Hematopoietic multipotent progenitor cell treated with erythropoietin and hydrocortisone succinate and interleukin-3 and kit ligand, for 6 days (in vitro differentiated cells): Measurements from ENCODE around the gene ZSWIM6.
"Not testable (repeated sequence)": the region's sequence is repeated elsewhere in the genome, so short reads cannot be mapped to it uniquely, and the experiment has no call there.

Experiments
- DNase-seq: peaks from one replicate; pipeline ENCODE4 v3.0.0-alpha.2; 2015

Gene ZSWIM6

GRCh38 chr5:61366497-61367240, 34.6 kb downstream of the ZSWIM6 start:
- DNase-seq, result no peak

GRCh38 chr5:61370506-61370905, 38.4 kb downstream of the ZSWIM6 start:
- no peak for DNase-seq

DNA sequence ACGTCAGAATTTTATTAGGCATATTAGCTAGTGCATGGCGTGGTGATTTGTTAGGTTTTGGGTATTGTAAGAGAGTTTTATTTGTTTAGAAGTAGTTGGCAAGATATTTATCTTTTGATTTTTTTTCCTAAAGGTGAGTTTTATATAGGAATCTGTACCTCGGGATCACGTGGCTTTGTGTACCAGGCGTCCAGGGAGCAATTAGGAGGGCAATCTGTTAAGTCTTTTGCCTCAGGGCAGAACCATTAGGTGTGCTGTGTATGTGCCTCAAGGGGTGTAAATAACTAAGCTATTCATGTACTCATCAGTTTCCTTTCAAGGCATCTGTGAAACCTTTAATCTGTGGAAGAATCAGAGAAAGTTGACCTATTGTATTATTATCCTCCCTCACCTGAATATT, 39.4 kb downstream of the ZSWIM6 start:
- DNase-seq, result no peak

GRCh38 chr5:61379677-61380076, 47.6 kb downstream of the ZSWIM6 start:
- DNase-seq, result no peak

DNA sequence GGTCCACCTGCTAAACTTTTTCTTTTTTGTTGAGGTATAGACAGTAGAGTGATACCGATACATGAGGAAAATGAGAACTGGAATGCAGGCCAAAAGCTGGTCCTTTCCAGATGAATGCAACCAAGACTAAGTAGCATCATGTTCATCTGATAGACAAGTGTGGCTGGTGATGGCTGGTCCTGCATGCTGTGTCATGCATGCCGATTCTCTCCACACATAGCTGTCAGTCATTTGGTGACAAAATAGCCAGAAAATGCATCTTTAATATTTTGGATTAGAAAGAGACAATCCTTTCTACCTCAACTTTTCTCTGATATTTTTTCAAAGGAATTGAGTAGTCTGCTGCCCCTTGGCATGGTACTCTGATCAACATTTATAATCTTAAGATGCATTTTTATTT, 49.9 kb downstream of the ZSWIM6 start:
- no peak for DNase-seq

GRCh38 chr5:61385627-61386026, 53.6 kb downstream of the ZSWIM6 start:
- DNase-seq, result no peak

- no peak for DNase-seq
Measured at GRCh38 chr5:61386045-61386800, 54.2 kb downstream of the ZSWIM6 start.

DNA sequence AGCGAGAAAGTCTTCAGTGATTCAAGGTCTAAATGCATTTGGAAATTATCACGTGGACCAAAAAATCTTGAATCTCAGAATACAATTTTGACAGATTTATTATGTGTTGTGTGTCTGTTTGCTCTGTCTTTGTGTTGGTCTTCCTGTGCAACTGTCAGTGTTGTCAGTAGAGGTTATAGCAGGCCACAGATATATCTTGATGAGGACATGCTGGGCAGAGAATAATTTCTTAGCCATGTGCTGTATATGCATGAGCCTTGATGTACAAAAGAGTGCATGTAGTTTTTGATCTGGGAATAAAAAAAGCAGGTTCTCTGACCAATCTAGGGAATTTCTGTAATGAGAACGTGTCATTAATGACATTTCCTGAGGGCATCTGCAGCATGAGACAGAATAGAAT, 57.6 kb downstream of the ZSWIM6 start:
- no peak for DNase-seq

DNA sequence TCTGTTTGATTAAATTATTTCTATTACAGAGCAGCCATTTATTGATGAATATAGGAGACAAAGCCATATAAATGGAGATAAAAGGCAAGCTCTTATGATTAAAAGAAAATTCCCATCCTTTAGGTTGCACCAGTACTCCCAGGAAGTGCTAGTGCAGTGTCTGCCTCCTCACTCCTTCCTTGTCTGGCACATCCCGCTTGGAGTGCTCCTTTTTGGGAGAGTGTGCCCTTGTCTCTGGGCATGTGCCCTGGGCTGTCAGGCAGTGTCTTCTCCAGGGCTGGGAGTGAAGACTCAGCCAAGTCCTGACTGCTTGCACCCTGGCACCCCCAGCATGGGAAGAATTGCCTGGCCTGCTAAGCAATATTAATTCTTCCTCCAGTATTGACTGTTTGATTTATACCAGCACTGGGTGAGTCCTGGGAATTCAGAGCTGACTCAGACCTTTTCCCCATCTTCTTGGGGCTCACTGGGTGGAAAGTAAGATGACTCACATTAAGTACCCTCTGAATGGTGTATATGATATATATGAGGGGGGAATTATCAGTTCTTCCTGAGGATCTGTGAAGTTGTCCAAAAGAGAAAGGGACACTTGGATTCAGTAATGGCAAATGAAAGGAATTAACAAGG, 62.1 kb downstream of the ZSWIM6 start:
- DNase-seq, result no peak

DNA sequence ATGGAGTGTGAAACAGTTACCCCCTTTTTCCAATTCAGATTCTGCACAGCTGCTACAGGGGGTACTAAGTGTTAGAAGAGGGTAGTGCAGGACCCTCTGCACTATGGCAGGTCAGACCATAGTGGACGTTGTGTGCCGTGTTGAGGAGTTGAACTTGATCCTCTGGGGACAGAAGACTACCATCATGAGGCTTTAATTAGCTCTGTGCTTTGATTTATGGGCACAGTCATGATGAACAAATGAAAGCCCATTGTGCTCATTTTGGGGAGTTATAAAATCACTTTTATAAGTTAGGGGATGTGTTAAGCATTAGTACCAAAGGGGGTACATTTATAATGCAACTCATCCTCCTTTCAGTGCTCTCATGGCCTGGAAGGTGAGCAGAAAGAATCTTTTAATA, 62.7 kb downstream of the ZSWIM6 start:
- DNase-seq, result no peak

- no peak for DNase-seq
Measured at GRCh38 chr5:61397238-61397637, 65.2 kb downstream of the ZSWIM6 start.

- no peak for DNase-seq
Measured at GRCh38 chr5:61397937-61398336, 65.9 kb downstream of the ZSWIM6 start.

DNA sequence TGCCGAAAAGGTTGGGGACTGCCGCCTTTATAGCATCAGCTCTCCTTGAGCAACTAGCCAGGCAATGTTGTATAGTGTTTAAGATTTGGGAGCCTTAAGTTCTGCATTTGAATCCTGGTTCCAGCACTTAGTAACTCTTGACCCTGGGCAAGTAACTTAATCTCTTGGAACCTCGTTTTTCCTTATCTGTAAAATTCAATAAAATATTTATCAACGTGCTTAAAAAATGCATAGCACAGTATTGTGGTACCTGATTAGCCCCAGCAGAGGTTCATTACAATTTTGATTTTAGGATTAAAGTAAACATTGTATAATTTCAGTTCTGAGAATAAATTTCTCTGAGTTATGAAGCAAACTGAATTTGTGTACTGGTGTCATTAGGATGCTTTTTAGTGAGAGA, 66.4 kb downstream of the ZSWIM6 start:
- DNase-seq, result no peak

GRCh38 chr5:61399679-61400078, 67.6 kb downstream of the ZSWIM6 start:
- DNase-seq, result no peak

- peak; percentile 20 for DNase-seq
Measured at GRCh38 chr5:61401726-61402125, 69.7 kb downstream of the ZSWIM6 start.

- no peak for DNase-seq
Measured at GRCh38 chr5:61402244-61402823, 70.3 kb downstream of the ZSWIM6 start.

DNA sequence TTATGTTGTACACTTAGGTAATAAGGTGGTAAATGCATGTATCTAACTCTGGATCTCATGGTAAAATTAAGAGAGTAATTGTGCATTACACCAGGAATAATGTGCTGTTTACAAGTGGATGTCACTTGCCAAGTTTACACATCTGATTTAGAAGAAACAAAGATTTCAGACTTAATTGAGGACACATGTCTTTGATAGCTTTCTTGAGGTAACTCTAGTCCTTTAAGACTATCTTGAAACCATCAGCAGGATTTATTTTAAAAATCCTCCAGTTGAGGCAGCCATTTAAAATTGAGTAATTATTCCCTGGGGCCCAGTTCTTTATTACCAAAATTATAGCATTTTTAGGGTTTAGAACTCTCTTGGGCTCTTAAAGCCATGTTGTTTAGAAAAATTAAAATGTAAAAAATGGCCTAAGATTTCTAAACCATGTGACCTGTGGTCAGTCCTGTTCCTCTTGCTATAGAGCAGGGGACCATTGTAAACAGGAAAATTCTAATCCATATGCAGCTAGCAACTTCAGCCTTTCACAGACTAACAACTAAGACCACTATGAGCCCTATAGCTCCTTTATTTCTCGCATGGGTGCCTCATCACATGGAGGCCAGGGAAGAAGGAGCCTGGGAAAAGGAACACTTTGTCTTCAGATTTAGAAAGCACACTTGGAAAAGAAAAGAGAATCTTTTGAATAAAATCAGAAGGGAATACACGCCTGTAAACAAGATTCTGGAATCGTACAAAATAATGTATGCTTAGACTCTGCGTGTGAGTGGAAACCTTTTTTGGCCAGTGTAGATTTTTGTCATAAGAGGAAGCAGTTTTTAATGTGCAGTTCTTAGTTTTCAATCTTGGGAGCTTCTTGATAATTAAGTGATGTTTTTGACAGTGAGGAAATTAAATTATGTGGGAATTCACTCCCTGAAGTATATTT, 71.2 kb downstream of the ZSWIM6 start:
- DNase-seq, result no peak

DNA sequence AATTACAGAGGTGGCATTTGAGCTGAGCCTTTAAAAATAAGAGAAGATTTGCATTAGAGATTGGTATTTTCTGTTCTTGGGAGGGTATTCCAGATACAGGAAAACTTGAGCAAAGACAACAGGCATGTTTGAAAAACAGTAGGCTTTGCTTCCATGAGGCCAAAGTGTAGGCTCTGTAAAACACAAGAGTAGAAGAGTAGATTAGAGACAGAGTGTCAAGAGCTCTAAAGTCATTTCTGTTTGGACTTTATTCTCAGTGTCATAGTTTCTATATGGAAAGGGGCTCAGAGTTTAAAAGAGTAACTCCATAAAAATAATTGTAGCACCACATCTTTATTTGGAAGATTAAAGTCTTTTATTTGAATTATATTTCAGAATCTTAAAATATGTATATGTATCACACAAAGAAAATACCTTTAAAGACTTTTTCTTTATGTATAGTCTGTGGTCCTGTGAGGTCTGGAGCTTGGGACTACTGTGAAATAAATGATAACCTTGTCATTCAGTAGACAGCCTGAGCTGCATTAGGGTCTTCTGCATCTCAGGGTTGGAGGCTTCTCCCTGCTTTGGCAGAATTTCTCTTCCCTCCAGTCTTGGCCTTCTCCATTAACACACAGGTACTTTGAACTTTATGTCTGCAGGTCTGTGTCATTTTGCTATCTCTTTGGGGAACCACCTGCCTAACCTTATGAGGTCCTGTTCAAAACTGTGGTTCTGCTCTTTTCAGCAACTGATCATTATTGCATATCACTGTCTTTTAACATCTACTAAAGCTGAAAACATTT, 73.6 kb downstream of the ZSWIM6 start:
- DNase-seq, result no peak

DNA sequence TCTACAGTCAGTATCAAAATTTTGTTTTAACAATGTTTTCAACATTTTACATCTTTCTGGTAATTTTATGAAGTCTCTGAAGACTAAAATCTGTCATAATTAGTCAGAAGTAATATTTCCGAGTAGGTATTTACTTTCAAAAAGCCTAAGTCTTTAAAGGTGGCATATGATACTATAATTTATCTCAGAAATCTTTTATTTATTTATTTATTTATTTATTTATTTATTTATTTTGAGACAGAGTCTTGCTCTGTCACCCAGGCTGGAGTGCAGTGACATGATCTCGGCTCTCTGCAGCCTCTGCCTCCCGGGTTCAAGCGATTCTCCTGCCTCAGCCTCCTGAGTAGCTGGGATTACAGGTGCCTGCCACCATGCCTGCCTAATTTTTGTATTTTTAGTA, 74.4 kb downstream of the ZSWIM6 start:
- not testable (repeated sequence) for DNase-seq

GRCh38 chr5:61407706-61408270, 75.7 kb downstream of the ZSWIM6 start:
- no peak for DNase-seq

DNA sequence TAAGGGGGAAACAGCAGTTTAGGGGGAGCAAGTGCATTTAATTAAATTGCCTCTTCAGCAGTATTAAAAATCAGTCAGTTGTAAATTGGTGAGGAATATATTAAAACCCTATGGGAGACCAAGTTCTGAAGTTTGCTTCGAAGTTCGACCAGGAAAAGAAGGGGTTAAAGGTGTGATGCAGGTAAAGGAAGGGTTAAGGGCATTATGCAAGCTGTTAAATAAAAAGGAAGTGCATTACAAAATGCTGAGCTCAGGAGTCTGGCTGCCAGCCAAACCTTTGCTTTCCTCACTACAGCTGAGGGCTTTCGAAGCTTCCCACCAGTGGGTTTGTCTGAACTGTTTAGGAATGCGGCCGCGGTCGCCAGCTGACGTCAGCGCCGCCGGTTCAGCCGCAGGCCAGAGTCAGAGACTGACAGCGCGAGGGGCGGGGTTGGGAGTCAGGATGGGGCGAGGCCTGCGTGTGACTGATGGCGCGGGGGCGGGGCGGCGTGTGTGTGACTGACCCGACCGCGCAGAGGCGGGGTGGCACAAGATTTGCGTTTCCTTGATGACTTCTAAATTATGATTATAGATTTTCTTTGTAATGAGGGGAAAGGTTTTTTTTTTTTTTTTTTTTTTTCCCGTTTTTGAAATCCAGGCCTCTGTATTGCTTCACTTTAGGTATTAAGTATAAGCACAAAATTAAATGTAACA, 76.6 kb downstream of the ZSWIM6 start:
- peak; percentile 99 for DNase-seq
